DND-41 (cell line): ENCODE data around the gene STX16.

Experiments
- ATAC-seq: fragments of 200-7000 bp; cut with Tn5 transposase; 3 replicates; pipeline ENCODE4 v1.9.1; 2021; ENCODE audit warnings: low read depth; ENCODE audit not compliant: insufficient read depth
- DNase-seq: peaks from one replicate; pipeline ENCODE4 v3.0.0-alpha.2; 2020
- H2AFZ ChIP-seq: 2 replicates; pipeline ENCODE4 v1.6.0; 2012; ENCODE audit warnings: low read depth, low read length
- H3K27ac ChIP-seq: 2 replicates; pipeline ENCODE4 v1.5.1; 2012; ENCODE audit warnings: low read length, inconsistent platforms
- H3K27me3 ChIP-seq: fragments of 200-600 bp; sonication (generic); 2 replicates; pipeline ENCODE4 v1.6.0; 2012; ENCODE audit warnings: low read length, mild to moderate bottlenecking, inconsistent platforms; ENCODE audit not compliant: insufficient read depth, poor library complexity
- H3K36me3 ChIP-seq: 2 replicates; pipeline ENCODE4 v1.5.1; 2012; ENCODE audit warnings: low read length, inconsistent platforms; ENCODE audit not compliant: insufficient read depth
- H3K4me1 ChIP-seq: 2 replicates; pipeline ENCODE4 v1.5.1; 2012; ENCODE audit warnings: mild to moderate bottlenecking, low read length; ENCODE audit not compliant: insufficient read depth
- H3K4me2 ChIP-seq: 2 replicates; pipeline ENCODE4 v1.6.0; 2012; ENCODE audit warnings: mild to moderate bottlenecking, moderate library complexity, low read length, inconsistent platforms; ENCODE audit not compliant: insufficient read depth
- H3K4me3 ChIP-seq, 2 experiments: fragments of 200-600 bp in 1 of 2; shearing (Covaris generic) in 1 of 2; 2 replicates each; pipeline ENCODE4 v1.5.1; 2012 to 2016; ENCODE audit warnings: inconsistent platforms in 2 of 2, low read length in 2 of 2, mild to moderate bottlenecking in 2 of 2, low read depth in 1 of 2, moderate library complexity in 1 of 2
- H3K79me2 ChIP-seq: 2 replicates; pipeline ENCODE4 v1.6.0; 2012; ENCODE audit warnings: low read length, inconsistent platforms; ENCODE audit not compliant: insufficient read depth
- H3K9ac ChIP-seq: 2 replicates; pipeline ENCODE4 v1.6.0; 2012; ENCODE audit warnings: low read depth, mild to moderate bottlenecking, inconsistent platforms, low read length, moderate library complexity
- H3K9me3 ChIP-seq: 2 replicates; pipeline ENCODE4 v1.5.1; 2012; ENCODE audit warnings: low read length, moderate library complexity, mild to moderate bottlenecking, inconsistent platforms; ENCODE audit not compliant: insufficient read depth, severe bottlenecking
- H4K20me1 ChIP-seq: 2 replicates; pipeline ENCODE4 v1.6.0; 2012; ENCODE audit warnings: low read length; ENCODE audit not compliant: insufficient read depth
- EZH2 ChIP-seq: IDR thresholded peaks from 3 replicates; pipeline ENCODE4 v1.6.1; 2012; ENCODE audit warnings: borderline replicate concordance, low read depth, mild to moderate bottlenecking, moderate library complexity, low read length, inconsistent platforms; ENCODE audit not compliant: severe bottlenecking
- TF ChIP-seq, protein P1 (sequence below): IDR thresholded peaks from 2 replicates; pipeline ENCODE4 v1.5.1; 2012; ENCODE audit warnings: borderline replicate concordance, low read length, moderate library complexity, mild to moderate bottlenecking; ENCODE audit not compliant: poor library complexity, severe bottlenecking; ENCODE audit errors: extremely low read depth

The STX16 gene

DNA sequence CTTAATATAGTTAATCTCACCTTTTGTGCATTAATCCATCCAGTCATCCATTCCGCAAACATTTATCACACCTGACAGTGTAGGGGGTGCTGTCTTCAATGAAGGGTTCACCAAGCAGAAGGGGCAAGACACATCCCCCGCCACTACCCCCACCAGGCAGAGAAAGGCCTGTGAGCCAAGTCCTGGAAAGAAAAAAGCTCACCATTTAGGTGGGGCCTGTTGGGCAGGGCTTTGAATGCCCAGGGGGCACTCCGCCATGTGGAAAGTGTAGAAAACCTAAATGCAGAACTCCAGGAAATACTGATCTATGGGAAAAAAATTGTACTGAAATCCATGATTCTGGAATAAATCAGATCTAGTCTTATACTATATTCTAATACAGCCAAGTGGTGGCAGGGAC lies 4.8 kb upstream of the STX16 start:
- Histone ChIP-seq H3K4me1 (peaks cover 15% of the 10 kb centered on the region), H3K9ac (no peak overlapping the region), H2AFZ (no peak overlapping the region), H3K27me3 (peaks cover 4% of the 10 kb centered on the region), H4K20me1 (peaks cover 2% of the 10 kb centered on the region; the same call in 1 of the 2 replicates), H3K27ac (no peak overlapping the region), H3K4me3 (no peak overlapping the region), H3K36me3 (peaks cover 2% of the 10 kb centered on the region; the same call in 1 of the 2 replicates), H3K9me3 (no peaks in the 10 kb centered on the region), H3K4me2 (no peak overlapping the region), H3K79me2 (peaks cover 4% of the 10 kb centered on the region)
- DNase-seq (no peak), ATAC-seq (no peak)
- TF ChIP-seq, protein P1, sequence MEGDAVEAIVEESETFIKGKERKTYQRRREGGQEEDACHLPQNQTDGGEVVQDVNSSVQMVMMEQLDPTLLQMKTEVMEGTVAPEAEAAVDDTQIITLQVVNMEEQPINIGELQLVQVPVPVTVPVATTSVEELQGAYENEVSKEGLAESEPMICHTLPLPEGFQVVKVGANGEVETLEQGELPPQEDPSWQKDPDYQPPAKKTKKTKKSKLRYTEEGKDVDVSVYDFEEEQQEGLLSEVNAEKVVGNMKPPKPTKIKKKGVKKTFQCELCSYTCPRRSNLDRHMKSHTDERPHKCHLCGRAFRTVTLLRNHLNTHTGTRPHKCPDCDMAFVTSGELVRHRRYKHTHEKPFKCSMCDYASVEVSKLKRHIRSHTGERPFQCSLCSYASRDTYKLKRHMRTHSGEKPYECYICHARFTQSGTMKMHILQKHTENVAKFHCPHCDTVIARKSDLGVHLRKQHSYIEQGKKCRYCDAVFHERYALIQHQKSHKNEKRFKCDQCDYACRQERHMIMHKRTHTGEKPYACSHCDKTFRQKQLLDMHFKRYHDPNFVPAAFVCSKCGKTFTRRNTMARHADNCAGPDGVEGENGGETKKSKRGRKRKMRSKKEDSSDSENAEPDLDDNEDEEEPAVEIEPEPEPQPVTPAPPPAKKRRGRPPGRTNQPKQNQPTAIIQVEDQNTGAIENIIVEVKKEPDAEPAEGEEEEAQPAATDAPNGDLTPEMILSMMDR = no peak
- TF ChIP-seq EZH2 = no peak

DNA sequence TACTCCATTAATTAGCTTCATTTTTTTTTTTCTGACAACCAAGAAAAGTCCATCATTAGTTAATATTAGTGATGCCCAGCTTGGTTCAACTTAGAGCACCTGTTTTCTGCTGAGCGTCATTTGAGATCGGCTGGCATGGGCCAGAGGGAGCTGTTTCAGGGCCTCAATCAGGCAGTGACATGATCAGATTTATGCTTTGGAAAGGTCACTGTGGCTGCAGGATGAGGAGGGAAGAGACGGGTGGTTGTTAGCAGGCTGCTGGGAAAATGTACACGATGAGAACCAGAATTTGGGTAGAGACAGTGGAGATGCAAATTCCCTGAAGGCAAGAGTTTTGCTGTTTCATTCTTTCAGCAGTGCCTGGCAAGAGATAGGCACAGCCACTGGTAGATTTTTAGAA lies 4.4 kb upstream of the STX16 start:
- TF ChIP-seq, protein P1 = no peak
- TF ChIP-seq EZH2 = no peak
- H4K20me1 ChIP-seq = peaks cover 6% of the 10 kb centered on the region
- no peak overlapping the region for H3K4me2 ChIP-seq
- H3K79me2 ChIP-seq = peaks cover 9% of the 10 kb centered on the region
- H3K4me3 ChIP-seq = no peak overlapping the region
- H3K27me3 ChIP-seq = peaks cover 4% of the 10 kb centered on the region
- H3K4me1 ChIP-seq = peaks cover 15% of the 10 kb centered on the region
- DNase-seq (no peak), ATAC-seq (no peak)
- H3K36me3 ChIP-seq = peaks cover 6% of the 10 kb centered on the region; the same call in 1 of the 2 replicates
- no peak overlapping the region for H3K27ac ChIP-seq
- H3K9me3 ChIP-seq = no peaks in the 10 kb centered on the region
- no peak overlapping the region for H3K9ac ChIP-seq
- H2AFZ ChIP-seq = no peak overlapping the region

DNA sequence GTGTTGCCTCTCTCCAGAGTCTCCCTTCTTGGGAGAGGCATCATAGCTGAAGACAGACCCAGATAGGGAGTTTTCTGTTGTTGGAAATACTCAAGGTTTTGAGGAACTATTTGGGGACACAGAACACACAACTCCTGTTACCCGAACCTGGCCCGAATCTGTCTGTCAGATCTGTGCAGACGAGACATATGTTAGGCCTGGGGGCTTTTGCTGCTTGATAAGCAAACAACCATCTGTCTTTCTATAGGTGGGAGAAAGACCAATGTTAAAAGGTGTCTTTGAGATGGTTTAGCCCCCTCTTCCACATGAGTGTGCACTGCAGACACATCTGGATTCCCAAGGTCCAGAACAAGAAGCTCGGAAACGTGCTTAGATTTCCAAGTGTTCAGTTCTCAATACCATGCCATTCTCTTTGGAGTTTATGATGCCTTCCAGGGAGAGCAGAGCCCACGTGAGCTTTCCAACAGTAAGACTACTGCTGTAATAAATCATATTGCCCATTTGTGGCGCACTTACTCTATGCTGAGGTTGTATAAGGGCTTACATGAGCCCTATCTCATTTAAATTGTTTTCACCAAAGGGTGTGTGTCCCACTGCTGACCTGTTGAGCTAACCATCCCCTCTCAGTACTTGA lies 3.8 kb upstream of the STX16 start:
- ATAC-seq (no peak), DNase-seq (no peak)
- Histone ChIP-seq H3K4me2 (no peak overlapping the region), H3K27ac (no peak overlapping the region), H3K79me2 (peaks cover 15% of the 10 kb centered on the region), H3K36me3 (peaks cover 9% of the 10 kb centered on the region; the same call in 1 of the 2 replicates), H3K4me3 (no peak overlapping the region), H3K9ac (no peak overlapping the region), H3K9me3 (no peaks in the 10 kb centered on the region), H2AFZ (no peak overlapping the region), H3K27me3 (peaks cover 4% of the 10 kb centered on the region), H4K20me1 (peaks cover 9% of the 10 kb centered on the region), H3K4me1 (peaks cover 15% of the 10 kb centered on the region)
- no peak for TF ChIP-seq EZH2
- TF ChIP-seq, protein P1 = peak; percentile 39
